Astrocyte (in vitro differentiated cells and primary cell): ENCODE results near the gene FAM131A. TPM values are rescaled to one million over a fixed set of nuclear protein-coding genes. Genes with fewer than 3 reads are reported as not detected.
A peak's percentile ranks its signal among the peaks of the same experiment; 100 is the strongest.

ENCODE experiments used
- DNase-seq: peaks from one replicate; pipeline ENCODE4 v3.0.0-alpha.2; 2010; ENCODE audit warnings: low read depth
- FAIRE-seq: peaks from 2 replicates; lab custom pipeline; 2011; peaks lifted over from hg19 to GRCh38; lab: Jason Lieb, UNC
- H2AFZ ChIP-seq: 2 replicates; pipeline ENCODE4 v1.6.0; 2012; ENCODE audit warnings: low read depth, low read length, inconsistent platforms
- H3K27ac ChIP-seq: 2 replicates; pipeline ENCODE4 v1.5.1; 2011; ENCODE audit warnings: low read depth, low read length, inconsistent platforms
- H3K27me3 ChIP-seq: 2 replicates; pipeline ENCODE4 v1.6.0; 2011; ENCODE audit warnings: low read length, inconsistent platforms; ENCODE audit not compliant: insufficient read depth
- H3K36me3 ChIP-seq: 2 replicates; pipeline ENCODE4 v1.5.1; 2011; ENCODE audit warnings: low read length, inconsistent platforms; ENCODE audit not compliant: insufficient read depth
- H3K4me1 ChIP-seq: 2 replicates; pipeline ENCODE4 v1.5.1; 2011; ENCODE audit warnings: low read length, inconsistent platforms; ENCODE audit not compliant: insufficient read depth
- H3K4me2 ChIP-seq: 2 replicates; pipeline ENCODE4 v1.6.0; 2012; ENCODE audit warnings: low read length, inconsistent platforms
- H3K4me3 ChIP-seq: 2 replicates; pipeline ENCODE4 v1.5.1; 2011; ENCODE audit warnings: low read depth, mild to moderate bottlenecking, low read length, inconsistent platforms; ENCODE audit not compliant: insufficient read depth
- H3K79me2 ChIP-seq: 2 replicates; pipeline ENCODE4 v1.6.0; 2012; ENCODE audit warnings: mild to moderate bottlenecking, low read length, inconsistent platforms; ENCODE audit not compliant: insufficient read depth
- H3K9ac ChIP-seq: 2 replicates; pipeline ENCODE4 v1.6.0; 2012; ENCODE audit warnings: mild to moderate bottlenecking, low read length, inconsistent platforms
- H3K9me3 ChIP-seq: 2 replicates; pipeline ENCODE4 v1.5.1; 2012; ENCODE audit warnings: low read depth, mild to moderate bottlenecking, low read length, inconsistent platforms; ENCODE audit not compliant: insufficient read depth
- H4K20me1 ChIP-seq: 2 replicates; pipeline ENCODE4 v1.6.0; 2012; ENCODE audit warnings: low read length, inconsistent platforms; ENCODE audit not compliant: insufficient read depth
- H3K27ac Mint-ChIP-seq: one replicate; pipeline ENCODE4 v1.8.0; 2021; ENCODE audit warnings: mild to moderate bottlenecking, mixed read lengths; ENCODE audit not compliant: unreplicated experiment
- H3K27me3 Mint-ChIP-seq: one replicate; pipeline ENCODE4 v1.8.0; 2021; ENCODE audit warnings: low read depth, mixed read lengths; ENCODE audit not compliant: unreplicated experiment
- H3K36me3 Mint-ChIP-seq: one replicate; pipeline ENCODE4 v1.8.0; 2021; ENCODE audit warnings: low read depth, mixed read lengths; ENCODE audit not compliant: unreplicated experiment
- H3K4me1 Mint-ChIP-seq: one replicate; pipeline ENCODE4 v1.8.0; 2021; ENCODE audit warnings: low read depth, mixed read lengths; ENCODE audit not compliant: unreplicated experiment
- H3K4me3 Mint-ChIP-seq: one replicate; pipeline ENCODE4 v1.8.0; 2021; ENCODE audit warnings: mild to moderate bottlenecking, moderate library complexity, mixed read lengths; ENCODE audit not compliant: unreplicated experiment
- H3K9me3 Mint-ChIP-seq: one replicate; pipeline ENCODE4 v1.8.0; 2021; ENCODE audit warnings: mild to moderate bottlenecking, mixed read lengths; ENCODE audit not compliant: unreplicated experiment
- CTCF ChIP-seq: IDR thresholded peaks from 2 replicates; pipeline ENCODE4 v1.5.1; 2011; ENCODE audit warnings: low read depth, mild to moderate bottlenecking, inconsistent platforms, low read length, moderate library complexity; ENCODE audit not compliant: insufficient read depth
- EZH2 ChIP-seq: IDR thresholded peaks from 2 replicates; pipeline ENCODE4 v1.6.1; 2012; ENCODE audit warnings: mild to moderate bottlenecking, low read length, inconsistent platforms; ENCODE audit not compliant: insufficient read depth
- total RNA-seq: library from RNA; stranded (reverse); gene quantifications from 2 replicates; pipeline ENCODE4 v1.2.1, GENCODE V29; 2021

The FAM131A gene
- total RNA-seq, 1 donor from 2014 or later = 12.2 TPM

GRCh38 chr3:184315871-184316661 is 21.3 kb upstream of the FAM131A start:
- Histone ChIP-seq H3K4me1 (peaks cover 35% of the 10 kb centered on the region), H3K4me3 (peak overlapping the region; percentile 97), H3K9ac (peak overlapping the region; percentile 99), H3K79me2 (peaks cover 64% of the 10 kb centered on the region), H3K36me3 (peaks cover 16% of the 10 kb centered on the region), H3K4me2 (peak overlapping the region; percentile 98), H3K27ac (peak overlapping the region; percentile 31), H3K27me3 (no peaks in the 10 kb centered on the region), H4K20me1 (peaks cover 58% of the 10 kb centered on the region), H2AFZ (no peak overlapping the region), H3K9me3 (no peaks in the 10 kb centered on the region)
- no peak for DNase-seq
- TF ChIP-seq CTCF (no peak), EZH2 (no peak)
- peaks cover 11% of the 10 kb centered on the region for H3K36me3 Mint-ChIP-seq
- no peaks in the 10 kb centered on the region for H3K9me3 Mint-ChIP-seq
- H3K27me3 Mint-ChIP-seq = no peaks in the 10 kb centered on the region
- peaks cover 25% of the 10 kb centered on the region for H3K4me1 Mint-ChIP-seq
- peak overlapping the region; percentile 91 for H3K4me3 Mint-ChIP-seq
- peak overlapping the region; percentile 60 for H3K27ac Mint-ChIP-seq
- no peak for FAIRE-seq

- H3K9me3 Mint-ChIP-seq = no peaks in the 10 kb centered on the region
- Histone ChIP-seq H3K27me3 (no peaks in the 10 kb centered on the region), H3K4me2 (peak overlapping the region; percentile 98), H3K79me2 (peaks cover 71% of the 10 kb centered on the region), H3K9me3 (no peaks in the 10 kb centered on the region), H3K4me3 (peak overlapping the region; percentile 97), H4K20me1 (peaks cover 66% of the 10 kb centered on the region), H3K9ac (peak overlapping the region; percentile 99), H2AFZ (no peak overlapping the region), H3K36me3 (peaks cover 24% of the 10 kb centered on the region), H3K4me1 (peaks cover 35% of the 10 kb centered on the region), H3K27ac (no peak overlapping the region)
- TF ChIP-seq EZH2 = no peak
- TF ChIP-seq CTCF = no peak
- peak overlapping the region; percentile 91 for H3K4me3 Mint-ChIP-seq
- DNase-seq = no peak
- FAIRE-seq = no peak
- H3K27me3 Mint-ChIP-seq = no peaks in the 10 kb centered on the region
- peaks cover 16% of the 10 kb centered on the region for H3K36me3 Mint-ChIP-seq
- H3K27ac Mint-ChIP-seq = peak overlapping the region; percentile 60
- H3K4me1 Mint-ChIP-seq = peaks cover 25% of the 10 kb centered on the region
Observed at GRCh38 chr3:184316792-184317191, 20.6 kb upstream of the FAM131A start.

- H3K9me3 Mint-ChIP-seq = no peaks in the 10 kb centered on the region
- Histone ChIP-seq H3K9ac (peak overlapping the region; percentile 99), H3K9me3 (no peaks in the 10 kb centered on the region), H3K27ac (no peak overlapping the region), H3K27me3 (no peaks in the 10 kb centered on the region), H3K4me1 (peaks cover 35% of the 10 kb centered on the region), H4K20me1 (peaks cover 70% of the 10 kb centered on the region), H3K4me3 (peak overlapping the region; percentile 97), H2AFZ (no peak overlapping the region), H3K4me2 (peak overlapping the region; percentile 98), H3K36me3 (peaks cover 28% of the 10 kb centered on the region), H3K79me2 (peaks cover 75% of the 10 kb centered on the region)
- no peak for DNase-seq
- FAIRE-seq = no peak
- peaks cover 16% of the 10 kb centered on the region for H3K36me3 Mint-ChIP-seq
- no peaks in the 10 kb centered on the region for H3K27me3 Mint-ChIP-seq
- peak overlapping the region; percentile 91 for H3K4me3 Mint-ChIP-seq
- H3K27ac Mint-ChIP-seq = peak overlapping the region; percentile 19
- TF ChIP-seq CTCF = no peak
- peaks cover 25% of the 10 kb centered on the region for H3K4me1 Mint-ChIP-seq
Observed at GRCh38 chr3:184317201-184317600, 20.2 kb upstream of the FAM131A start.
